HG03469 (cell line): ENCODE results near the gene SURF2.

Experiments
- ATAC-seq: cut with Tn5 transposase; IDR thresholded peaks from one replicate; pipeline ENCODE4 v1.9.1; 2021; ENCODE audit warnings: mild to moderate bottlenecking, moderate library complexity, moderate number of reproducible peaks; ENCODE audit not compliant: unreplicated experiment

SURF2 gene

GRCh38 chr9:133353548-133353947, 2.8 kb upstream of the SURF2 start:
- ATAC-seq: no peak

- ATAC-seq: no peak
Measured at GRCh38 chr9:133354766-133355165, 1.6 kb upstream of the SURF2 start.

GRCh38 chr9:133355881-133356357, 431 bp upstream of the SURF2 start:
- ATAC-seq: no peak

- no peak for ATAC-seq
Measured at GRCh38 chr9:133357656-133358055, 1.3 kb downstream of the SURF2 start.

GRCh38 chr9:133359399-133360175, 3.2 kb downstream of the SURF2 start:
- ATAC-seq: no peak

- ATAC-seq: no peak
Measured at GRCh38 chr9:133360400-133361393, 4.3 kb downstream of the SURF2 start.

GRCh38 chr9:133361507-133362092, 5.2 kb downstream of the SURF2 start:
- ATAC-seq: no peak

GRCh38 chr9:133362359-133363044, 6.2 kb downstream of the SURF2 start:
- no peak for ATAC-seq

GRCh38 chr9:133366435-133366834, 10.1 kb downstream of the SURF2 start:
- no peak for ATAC-seq

- ATAC-seq: no peak
Measured at GRCh38 chr9:133367221-133367620, 10.9 kb downstream of the SURF2 start.

GRCh38 chr9:133367778-133368177, 11.4 kb downstream of the SURF2 start:
- no peak for ATAC-seq

- ATAC-seq: no peak
Measured at GRCh38 chr9:133368249-133368881, 12.0 kb downstream of the SURF2 start.

GRCh38 chr9:133369422-133369821, 13.1 kb downstream of the SURF2 start:
- no peak for ATAC-seq

GRCh38 chr9:133369933-133370332, 13.6 kb downstream of the SURF2 start:
- no peak for ATAC-seq

- ATAC-seq: no peak
Measured at GRCh38 chr9:133370685-133371084, 14.3 kb downstream of the SURF2 start.

- no peak for ATAC-seq
Measured at GRCh38 chr9:133371261-133371711, 14.9 kb downstream of the SURF2 start.

- ATAC-seq: no peak
Measured at GRCh38 chr9:133372144-133372543, 15.8 kb downstream of the SURF2 start.

- ATAC-seq: no peak
Measured at GRCh38 chr9:133374612-133375115, 18.3 kb downstream of the SURF2 start.

GRCh38 chr9:133375116-133375723, 18.9 kb downstream of the SURF2 start:
- ATAC-seq: no peak
